ENCODE data around the gene CEND1.

Gene CEND1

DNA sequence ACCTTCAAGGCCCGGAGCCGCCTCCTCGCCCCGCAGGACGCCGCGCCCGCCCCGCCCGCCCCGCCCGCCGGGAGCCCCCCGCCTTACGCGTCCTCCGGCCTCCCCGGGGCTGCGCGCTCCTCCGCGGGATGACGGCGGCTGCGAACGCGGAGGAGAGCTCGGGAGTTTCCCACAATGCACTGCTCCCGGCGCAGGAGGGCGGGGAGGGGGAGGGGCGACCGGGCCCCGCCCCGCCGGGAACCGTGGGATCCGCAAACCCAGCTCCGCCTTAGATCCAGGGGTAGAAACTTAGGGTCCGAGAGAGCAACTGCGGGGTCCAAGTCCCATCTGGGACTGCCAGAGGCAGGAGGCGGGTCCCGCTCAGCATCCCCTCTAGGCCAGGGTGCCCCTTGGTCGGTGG, at the start of gene CEND1:
Gene CEND1, minus strand, starts transcription at position 148 of the 400 bp plus-strand sequence. CDS start 1,514 bp downstream, outside the sequence.
- H3K27ac ChIP-seq: no peak within 1 kb of the TSS
- TF ChIP-seq, protein P1, sequence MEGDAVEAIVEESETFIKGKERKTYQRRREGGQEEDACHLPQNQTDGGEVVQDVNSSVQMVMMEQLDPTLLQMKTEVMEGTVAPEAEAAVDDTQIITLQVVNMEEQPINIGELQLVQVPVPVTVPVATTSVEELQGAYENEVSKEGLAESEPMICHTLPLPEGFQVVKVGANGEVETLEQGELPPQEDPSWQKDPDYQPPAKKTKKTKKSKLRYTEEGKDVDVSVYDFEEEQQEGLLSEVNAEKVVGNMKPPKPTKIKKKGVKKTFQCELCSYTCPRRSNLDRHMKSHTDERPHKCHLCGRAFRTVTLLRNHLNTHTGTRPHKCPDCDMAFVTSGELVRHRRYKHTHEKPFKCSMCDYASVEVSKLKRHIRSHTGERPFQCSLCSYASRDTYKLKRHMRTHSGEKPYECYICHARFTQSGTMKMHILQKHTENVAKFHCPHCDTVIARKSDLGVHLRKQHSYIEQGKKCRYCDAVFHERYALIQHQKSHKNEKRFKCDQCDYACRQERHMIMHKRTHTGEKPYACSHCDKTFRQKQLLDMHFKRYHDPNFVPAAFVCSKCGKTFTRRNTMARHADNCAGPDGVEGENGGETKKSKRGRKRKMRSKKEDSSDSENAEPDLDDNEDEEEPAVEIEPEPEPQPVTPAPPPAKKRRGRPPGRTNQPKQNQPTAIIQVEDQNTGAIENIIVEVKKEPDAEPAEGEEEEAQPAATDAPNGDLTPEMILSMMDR (conservative IDR thresholded peaks at IDR 0.05): no peak

DNA sequence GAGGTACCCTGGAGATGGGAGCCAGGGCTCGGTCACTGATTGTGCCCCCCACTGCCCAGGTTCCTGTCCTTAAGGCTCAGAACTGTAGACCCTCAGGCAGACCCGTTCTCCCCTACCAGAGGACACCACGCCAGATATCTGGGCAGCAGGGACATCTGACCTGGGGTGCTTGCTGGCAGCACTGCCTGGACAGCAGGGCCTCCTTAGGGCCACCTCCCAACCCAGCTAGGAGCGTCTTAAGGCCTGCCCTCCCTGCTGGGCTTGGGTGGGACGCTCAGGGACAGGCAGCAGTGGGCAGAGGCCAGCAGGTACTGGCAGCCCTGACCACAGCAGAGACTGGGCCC, 49.4 kb upstream of the CEND1 start:
- no peak overlapping the region; the same call in 1 of the 2 replicates for H3K27ac ChIP-seq
- TF ChIP-seq, protein P1 (conservative IDR thresholded peaks at IDR 0.05): no peak

DNA sequence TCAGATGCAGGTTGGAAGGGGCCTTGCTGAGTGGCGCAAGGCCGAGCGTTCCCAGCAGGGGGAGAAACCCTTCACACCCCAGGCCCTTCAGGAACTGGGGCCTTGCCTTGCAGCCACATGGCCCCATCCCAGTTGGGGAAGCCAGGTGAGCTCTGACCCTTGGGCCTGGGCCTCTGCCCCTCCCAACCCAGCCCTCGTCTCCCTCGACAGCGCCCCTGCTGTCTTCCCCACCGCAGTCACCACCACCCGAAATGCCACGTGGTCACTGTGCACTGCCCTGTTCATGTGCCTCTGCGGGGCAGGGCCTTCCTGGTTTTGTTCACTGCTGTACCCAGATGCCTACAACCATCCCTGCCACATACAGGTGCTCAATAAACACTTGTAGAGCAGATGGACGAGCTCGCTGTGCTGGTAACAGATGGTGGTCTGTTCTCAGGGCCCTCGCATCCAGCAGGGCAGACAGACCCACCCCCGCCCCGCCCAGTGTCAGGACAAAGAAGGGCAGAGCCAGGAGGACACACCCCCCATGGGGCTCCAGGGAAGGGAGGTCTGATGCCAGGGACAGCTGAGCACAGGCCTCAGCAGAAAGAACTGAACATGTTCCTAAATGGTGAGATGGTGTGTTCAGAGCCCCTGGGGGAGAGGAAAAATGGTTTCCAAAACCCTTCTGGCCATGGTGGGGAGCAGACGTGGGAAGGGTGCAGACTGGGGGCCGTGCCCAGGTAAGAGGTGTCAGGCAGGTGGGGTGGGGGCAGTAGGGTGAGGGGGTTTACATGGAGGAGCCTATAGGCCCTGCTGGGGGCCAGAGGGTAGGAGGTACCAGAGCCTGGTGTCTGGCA, 48.8 kb upstream of the CEND1 start:
- H3K27ac ChIP-seq: no peak overlapping the region; the same call in 1 of the 2 replicates
- TF ChIP-seq, protein P1 (conservative IDR thresholded peaks at IDR 0.05): no peak

DNA sequence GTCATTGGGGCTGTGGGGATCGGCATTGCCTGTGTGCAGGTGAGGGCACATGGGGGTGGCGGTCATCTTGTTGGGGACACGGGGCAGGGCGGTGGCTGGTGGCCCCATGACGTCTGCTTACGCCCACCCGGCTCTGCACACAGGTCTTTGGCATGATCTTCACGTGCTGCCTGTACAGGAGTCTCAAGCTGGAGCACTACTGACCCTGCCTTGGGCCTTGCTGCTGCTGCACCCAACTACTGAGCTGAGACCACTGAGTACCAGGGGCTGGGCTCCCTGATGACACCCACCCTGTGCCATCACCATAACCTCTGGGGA, 48.1 kb upstream of the CEND1 start:
- TF ChIP-seq, protein P1 (conservative IDR thresholded peaks at IDR 0.05): no peak
- no peak overlapping the region for H3K27ac ChIP-seq

DNA sequence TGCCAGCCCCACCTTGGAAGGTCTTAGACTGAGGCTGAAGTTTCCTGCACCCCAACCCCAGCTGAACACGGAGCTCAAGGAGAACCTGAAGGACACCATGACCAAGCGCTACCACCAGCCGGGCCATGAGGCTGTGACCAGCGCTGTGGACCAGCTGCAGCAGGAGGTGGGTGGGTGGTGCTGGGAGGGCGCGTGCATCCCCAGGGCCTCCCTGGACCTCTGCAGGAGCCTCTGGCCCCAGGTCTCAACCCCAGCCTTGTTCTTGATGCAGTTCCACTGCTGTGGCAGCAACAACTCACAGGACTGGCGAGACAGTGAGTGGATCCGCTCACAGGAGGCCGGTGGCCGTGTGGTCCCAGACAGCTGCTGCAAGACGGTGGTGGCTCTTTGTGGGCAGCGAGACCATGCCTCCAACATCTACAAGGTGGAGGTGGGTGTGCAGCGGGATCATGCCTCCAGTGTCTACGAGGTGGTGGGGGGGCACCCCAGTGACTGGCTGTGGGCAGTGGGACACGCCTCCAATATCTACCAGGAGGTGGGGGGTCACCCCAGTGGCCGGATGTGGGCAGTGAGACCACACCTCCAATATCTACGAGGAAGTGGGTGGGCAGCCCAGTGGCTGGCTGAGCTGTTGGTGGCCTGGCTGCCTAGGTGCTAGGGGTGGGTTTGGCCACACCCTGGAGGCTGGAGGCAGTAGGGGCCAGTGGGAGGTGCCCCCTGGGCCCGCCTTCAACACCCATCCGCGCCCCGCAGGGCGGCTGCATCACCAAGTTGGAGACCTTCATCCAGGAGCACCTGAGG, 47.5 kb upstream of the CEND1 start:
- H3K27ac ChIP-seq: no peak overlapping the region
- TF ChIP-seq, protein P1 (conservative IDR thresholded peaks at IDR 0.05): no peak

DNA sequence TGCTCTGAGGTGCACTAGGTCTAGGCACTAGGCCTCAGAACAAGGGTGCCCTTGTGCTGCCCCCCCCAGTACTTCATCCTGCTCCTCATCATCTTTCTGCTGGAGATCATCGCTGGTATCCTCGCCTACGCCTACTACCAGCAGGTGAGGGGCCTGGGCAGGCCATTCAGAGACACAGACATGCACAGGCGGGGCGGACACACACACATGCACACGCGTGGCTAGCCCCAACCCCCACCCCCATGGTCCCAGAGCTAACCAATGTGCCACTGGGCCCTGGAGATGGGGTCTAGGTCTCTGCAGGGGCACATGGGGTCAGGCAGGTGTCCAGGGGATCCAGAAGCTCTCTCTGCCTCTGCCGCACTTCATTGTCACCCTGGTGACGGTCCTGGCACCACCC, 46.8 kb upstream of the CEND1 start:
- H3K27ac ChIP-seq: no peak overlapping the region
- TF ChIP-seq, protein P1 (conservative IDR thresholded peaks at IDR 0.05): no peak

DNA sequence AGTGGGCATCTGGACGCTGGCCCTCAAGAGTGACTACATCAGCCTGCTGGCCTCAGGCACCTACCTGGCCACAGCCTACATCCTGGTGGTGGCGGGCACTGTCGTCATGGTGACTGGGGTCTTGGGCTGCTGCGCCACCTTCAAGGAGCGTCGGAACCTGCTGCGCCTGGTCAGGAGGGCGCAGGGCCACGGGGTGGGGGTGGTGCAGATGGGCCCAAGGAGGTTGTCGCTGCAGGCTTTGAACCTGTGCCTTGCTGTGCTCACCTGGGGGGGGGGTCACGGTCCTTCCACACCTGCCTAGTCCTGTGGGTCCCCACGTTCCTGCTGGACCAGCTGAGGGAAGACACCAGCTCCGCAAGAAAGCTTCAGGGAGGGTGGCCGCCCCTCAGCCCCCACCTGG, 46.4 kb upstream of the CEND1 start:
- TF ChIP-seq, protein P1 (conservative IDR thresholded peaks at IDR 0.05): no peak
- no peak overlapping the region for H3K27ac ChIP-seq
